DND-41 (cell line): ENCODE results near the gene CNDP2.

Experiments used
- ATAC-seq: fragments of 200-7000 bp; cut with Tn5 transposase; 3 replicates; pipeline ENCODE4 v1.9.1; 2021; ENCODE audit warnings: low read depth; ENCODE audit not compliant: insufficient read depth
- DNase-seq: peaks from one replicate; pipeline ENCODE4 v3.0.0-alpha.2; 2020
- H2AFZ ChIP-seq: 2 replicates; pipeline ENCODE4 v1.6.0; 2012; ENCODE audit warnings: low read depth, low read length
- H3K27ac ChIP-seq: 2 replicates; pipeline ENCODE4 v1.5.1; 2012; ENCODE audit warnings: low read length, inconsistent platforms
- H3K27me3 ChIP-seq: fragments of 200-600 bp; sonication (generic); 2 replicates; pipeline ENCODE4 v1.6.0; 2012; ENCODE audit warnings: low read length, mild to moderate bottlenecking, inconsistent platforms; ENCODE audit not compliant: insufficient read depth, poor library complexity
- H3K36me3 ChIP-seq: 2 replicates; pipeline ENCODE4 v1.5.1; 2012; ENCODE audit warnings: low read length, inconsistent platforms; ENCODE audit not compliant: insufficient read depth
- H3K4me1 ChIP-seq: 2 replicates; pipeline ENCODE4 v1.5.1; 2012; ENCODE audit warnings: mild to moderate bottlenecking, low read length; ENCODE audit not compliant: insufficient read depth
- H3K4me2 ChIP-seq: 2 replicates; pipeline ENCODE4 v1.6.0; 2012; ENCODE audit warnings: mild to moderate bottlenecking, moderate library complexity, low read length, inconsistent platforms; ENCODE audit not compliant: insufficient read depth
- H3K4me3 ChIP-seq, 2 experiments: fragments of 200-600 bp in 1 of 2; shearing (Covaris generic) in 1 of 2; 2 replicates each; pipeline ENCODE4 v1.5.1; 2012 to 2016; ENCODE audit warnings: inconsistent platforms in 2 of 2, low read length in 2 of 2, mild to moderate bottlenecking in 2 of 2, low read depth in 1 of 2, moderate library complexity in 1 of 2
- H3K79me2 ChIP-seq: 2 replicates; pipeline ENCODE4 v1.6.0; 2012; ENCODE audit warnings: low read length, inconsistent platforms; ENCODE audit not compliant: insufficient read depth
- H3K9ac ChIP-seq: 2 replicates; pipeline ENCODE4 v1.6.0; 2012; ENCODE audit warnings: low read depth, mild to moderate bottlenecking, inconsistent platforms, low read length, moderate library complexity
- H3K9me3 ChIP-seq: 2 replicates; pipeline ENCODE4 v1.5.1; 2012; ENCODE audit warnings: low read length, moderate library complexity, mild to moderate bottlenecking, inconsistent platforms; ENCODE audit not compliant: insufficient read depth, severe bottlenecking
- H4K20me1 ChIP-seq: 2 replicates; pipeline ENCODE4 v1.6.0; 2012; ENCODE audit warnings: low read length; ENCODE audit not compliant: insufficient read depth
- EZH2 ChIP-seq: IDR thresholded peaks from 3 replicates; pipeline ENCODE4 v1.6.1; 2012; ENCODE audit warnings: borderline replicate concordance, low read depth, mild to moderate bottlenecking, moderate library complexity, low read length, inconsistent platforms; ENCODE audit not compliant: severe bottlenecking
- TF ChIP-seq, protein P1 (sequence below): IDR thresholded peaks from 2 replicates; pipeline ENCODE4 v1.5.1; 2012; ENCODE audit warnings: borderline replicate concordance, low read length, moderate library complexity, mild to moderate bottlenecking; ENCODE audit not compliant: poor library complexity, severe bottlenecking; ENCODE audit errors: extremely low read depth

Gene CNDP2

DNA sequence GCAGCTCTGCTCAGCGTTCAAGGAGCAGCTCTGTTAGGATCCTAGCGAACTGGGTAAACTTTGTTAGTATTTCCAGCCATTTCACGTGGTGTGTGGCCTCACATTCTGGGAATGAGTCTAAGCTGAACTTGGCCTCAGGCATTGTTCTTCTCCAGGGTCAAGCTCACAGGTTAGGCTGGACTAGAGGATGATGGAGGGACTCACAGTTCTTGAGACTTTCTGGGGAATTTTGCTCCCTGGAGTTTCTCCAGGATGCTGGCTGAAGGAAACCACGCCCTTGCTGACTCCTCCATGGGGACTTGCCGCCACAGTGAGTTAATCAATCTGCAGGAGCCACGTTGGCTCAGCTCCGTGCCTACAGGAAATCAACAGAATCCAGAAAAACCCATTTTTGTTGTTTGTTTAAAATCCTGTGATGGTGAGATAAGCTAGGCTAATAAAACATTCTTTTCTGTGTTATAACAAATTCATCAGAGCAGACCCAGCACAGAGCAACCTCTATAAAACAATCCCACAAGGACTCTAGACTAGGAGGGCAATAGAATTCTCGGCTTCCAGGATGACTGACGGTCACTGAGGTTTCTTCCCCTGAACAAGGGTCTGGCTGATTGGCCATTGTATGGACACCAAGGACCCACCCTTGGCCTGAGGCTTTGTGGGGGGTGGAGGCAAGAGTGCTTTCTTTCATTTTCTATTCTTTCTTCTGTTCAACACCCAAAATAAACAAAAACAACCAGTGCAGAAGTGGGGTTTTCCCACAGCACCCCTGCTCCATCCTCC lies 50.8 kb downstream of the CNDP2 start:
- Histone ChIP-seq H3K4me2 (no peak overlapping the region), H3K4me3 (no peak overlapping the region), H3K9ac (no peak overlapping the region), H3K27me3 (peaks cover 6% of the 10 kb centered on the region), H3K9me3 (peaks cover 4% of the 10 kb centered on the region), H2AFZ (no peak overlapping the region), H3K27ac (no peak overlapping the region), H3K4me1 (no peaks in the 10 kb centered on the region), H3K36me3 (no peaks in the 10 kb centered on the region), H4K20me1 (no peaks in the 10 kb centered on the region), H3K79me2 (no peaks in the 10 kb centered on the region)
- no peak for ATAC-seq
- TF ChIP-seq EZH2: no peak
- TF ChIP-seq, protein P1, sequence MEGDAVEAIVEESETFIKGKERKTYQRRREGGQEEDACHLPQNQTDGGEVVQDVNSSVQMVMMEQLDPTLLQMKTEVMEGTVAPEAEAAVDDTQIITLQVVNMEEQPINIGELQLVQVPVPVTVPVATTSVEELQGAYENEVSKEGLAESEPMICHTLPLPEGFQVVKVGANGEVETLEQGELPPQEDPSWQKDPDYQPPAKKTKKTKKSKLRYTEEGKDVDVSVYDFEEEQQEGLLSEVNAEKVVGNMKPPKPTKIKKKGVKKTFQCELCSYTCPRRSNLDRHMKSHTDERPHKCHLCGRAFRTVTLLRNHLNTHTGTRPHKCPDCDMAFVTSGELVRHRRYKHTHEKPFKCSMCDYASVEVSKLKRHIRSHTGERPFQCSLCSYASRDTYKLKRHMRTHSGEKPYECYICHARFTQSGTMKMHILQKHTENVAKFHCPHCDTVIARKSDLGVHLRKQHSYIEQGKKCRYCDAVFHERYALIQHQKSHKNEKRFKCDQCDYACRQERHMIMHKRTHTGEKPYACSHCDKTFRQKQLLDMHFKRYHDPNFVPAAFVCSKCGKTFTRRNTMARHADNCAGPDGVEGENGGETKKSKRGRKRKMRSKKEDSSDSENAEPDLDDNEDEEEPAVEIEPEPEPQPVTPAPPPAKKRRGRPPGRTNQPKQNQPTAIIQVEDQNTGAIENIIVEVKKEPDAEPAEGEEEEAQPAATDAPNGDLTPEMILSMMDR: no peak
- no peak for DNase-seq

DNA sequence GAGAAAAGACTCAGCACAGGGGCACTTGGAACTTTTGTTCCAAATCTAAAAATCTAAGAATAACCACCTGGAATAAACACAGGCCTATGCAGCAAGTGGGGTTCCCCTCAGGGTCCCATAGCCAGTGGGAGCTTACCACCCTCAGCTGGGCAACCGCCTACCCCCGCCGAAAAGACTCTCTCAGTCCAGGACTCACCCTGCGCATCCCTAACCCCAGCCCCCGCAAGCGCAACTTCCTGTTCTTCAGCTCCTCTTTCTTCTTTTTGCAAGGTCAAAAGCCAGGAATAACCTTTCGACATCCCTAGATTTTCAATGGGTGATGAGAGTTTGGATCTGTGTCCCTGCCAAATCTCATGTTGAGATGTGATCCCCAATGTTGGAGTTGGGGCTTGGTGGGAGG lies 51.7 kb downstream of the CNDP2 start:
- no peak overlapping the region for H3K9ac ChIP-seq
- peaks cover under 1% of the 10 kb centered on the region for H3K27me3 ChIP-seq
- no peak overlapping the region for H3K4me2 ChIP-seq
- no peak overlapping the region for H3K4me3 ChIP-seq
- no peak overlapping the region for H3K27ac ChIP-seq
- H3K9me3 ChIP-seq: peaks cover 4% of the 10 kb centered on the region
- DNase-seq: no peak
- H4K20me1 ChIP-seq: no peaks in the 10 kb centered on the region
- ATAC-seq: no peak
- H3K36me3 ChIP-seq: no peaks in the 10 kb centered on the region
- no peaks in the 10 kb centered on the region for H3K4me1 ChIP-seq
- H3K79me2 ChIP-seq: no peaks in the 10 kb centered on the region
- TF ChIP-seq, protein P1: no peak
- no peak for TF ChIP-seq EZH2
- no peak overlapping the region for H2AFZ ChIP-seq

DNA sequence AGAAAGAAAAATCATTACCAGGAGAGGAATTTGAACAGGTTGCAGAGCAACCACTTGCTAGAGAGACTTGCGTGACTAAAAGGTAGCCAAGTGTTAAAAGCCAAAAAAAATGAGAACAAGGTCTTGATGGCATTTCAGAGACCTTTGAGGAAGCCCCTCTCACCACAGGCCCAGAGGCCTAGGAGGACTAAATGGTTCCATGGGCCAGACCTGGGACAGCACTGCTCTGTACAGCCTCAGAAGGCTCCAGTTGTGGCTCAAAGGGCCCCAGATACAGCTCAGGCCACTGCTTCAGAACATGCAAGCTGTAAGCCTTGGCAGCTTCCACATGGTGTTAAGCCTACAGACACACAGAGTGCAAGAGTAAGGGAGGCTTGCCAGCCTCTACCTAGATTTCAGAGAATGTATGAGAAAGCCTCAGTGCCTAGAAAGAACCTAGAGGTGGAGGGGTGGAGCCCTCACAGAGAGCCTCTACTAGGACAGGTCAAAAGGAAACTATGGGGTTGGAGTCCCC lies 53.5 kb downstream of the CNDP2 start:
- TF ChIP-seq EZH2: no peak
- TF ChIP-seq, protein P1: no peak
- H3K27me3 ChIP-seq: no peaks in the 10 kb centered on the region
- H4K20me1 ChIP-seq: no peaks in the 10 kb centered on the region
- H3K27ac ChIP-seq: no peak overlapping the region
- no peaks in the 10 kb centered on the region for H3K36me3 ChIP-seq
- no peak for ATAC-seq
- no peaks in the 10 kb centered on the region for H3K4me1 ChIP-seq
- H3K4me3 ChIP-seq: no peak overlapping the region
- H3K79me2 ChIP-seq: no peaks in the 10 kb centered on the region
- no peak overlapping the region for H3K4me2 ChIP-seq
- H3K9me3 ChIP-seq: peaks cover 4% of the 10 kb centered on the region
- no peak overlapping the region for H3K9ac ChIP-seq
- DNase-seq: no peak
- no peak overlapping the region for H2AFZ ChIP-seq
